ENCODE data around the gene CTNNA2.
"Not testable (repeated sequence)": the region's sequence is repeated elsewhere in the genome, so short reads cannot be mapped to it uniquely, and the experiment has no call there.

CTNNA2 gene

DNA sequence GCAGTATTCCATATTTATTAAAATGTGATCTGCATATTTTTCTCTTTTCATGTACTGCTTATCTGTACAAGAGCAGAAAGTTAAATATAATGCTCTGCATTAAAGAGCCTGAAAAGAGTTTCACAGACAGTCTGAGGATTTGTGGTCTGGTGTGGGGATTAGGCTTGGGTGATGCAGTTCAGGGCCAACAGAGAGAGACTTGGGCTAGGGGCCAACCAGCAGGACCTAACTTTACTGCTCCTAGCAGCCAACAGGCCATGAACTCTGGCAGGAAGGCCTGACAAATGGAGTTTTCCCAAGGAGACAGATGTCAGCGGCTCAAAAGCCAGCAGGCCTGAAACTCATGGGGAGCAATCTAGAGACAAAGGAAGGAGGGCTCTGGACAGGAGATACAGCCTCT lies 622.1 kb downstream of the CTNNA2 start:
- Mint-ChIP-seq H3K4me3 (no peak overlapping the region), H3K4me1 (peaks cover 12% of the 10 kb centered on the region), H3K36me3 (ENCODE audit: low read depth) (no peaks in the 10 kb centered on the region), H3K27me3 (ENCODE audit: low read depth) (no peaks in the 10 kb centered on the region), H3K27ac (peak overlapping the region; percentile 43 to 72 (median 44)), H3K9me3 (peaks cover 6% of the 10 kb centered on the region)
- TF ChIP-seq, protein P1, sequence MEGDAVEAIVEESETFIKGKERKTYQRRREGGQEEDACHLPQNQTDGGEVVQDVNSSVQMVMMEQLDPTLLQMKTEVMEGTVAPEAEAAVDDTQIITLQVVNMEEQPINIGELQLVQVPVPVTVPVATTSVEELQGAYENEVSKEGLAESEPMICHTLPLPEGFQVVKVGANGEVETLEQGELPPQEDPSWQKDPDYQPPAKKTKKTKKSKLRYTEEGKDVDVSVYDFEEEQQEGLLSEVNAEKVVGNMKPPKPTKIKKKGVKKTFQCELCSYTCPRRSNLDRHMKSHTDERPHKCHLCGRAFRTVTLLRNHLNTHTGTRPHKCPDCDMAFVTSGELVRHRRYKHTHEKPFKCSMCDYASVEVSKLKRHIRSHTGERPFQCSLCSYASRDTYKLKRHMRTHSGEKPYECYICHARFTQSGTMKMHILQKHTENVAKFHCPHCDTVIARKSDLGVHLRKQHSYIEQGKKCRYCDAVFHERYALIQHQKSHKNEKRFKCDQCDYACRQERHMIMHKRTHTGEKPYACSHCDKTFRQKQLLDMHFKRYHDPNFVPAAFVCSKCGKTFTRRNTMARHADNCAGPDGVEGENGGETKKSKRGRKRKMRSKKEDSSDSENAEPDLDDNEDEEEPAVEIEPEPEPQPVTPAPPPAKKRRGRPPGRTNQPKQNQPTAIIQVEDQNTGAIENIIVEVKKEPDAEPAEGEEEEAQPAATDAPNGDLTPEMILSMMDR (IDR thresholded peaks at IDR 0.05; ENCODE audit: unreplicated experiment in 3 of 3), result no peak

DNA sequence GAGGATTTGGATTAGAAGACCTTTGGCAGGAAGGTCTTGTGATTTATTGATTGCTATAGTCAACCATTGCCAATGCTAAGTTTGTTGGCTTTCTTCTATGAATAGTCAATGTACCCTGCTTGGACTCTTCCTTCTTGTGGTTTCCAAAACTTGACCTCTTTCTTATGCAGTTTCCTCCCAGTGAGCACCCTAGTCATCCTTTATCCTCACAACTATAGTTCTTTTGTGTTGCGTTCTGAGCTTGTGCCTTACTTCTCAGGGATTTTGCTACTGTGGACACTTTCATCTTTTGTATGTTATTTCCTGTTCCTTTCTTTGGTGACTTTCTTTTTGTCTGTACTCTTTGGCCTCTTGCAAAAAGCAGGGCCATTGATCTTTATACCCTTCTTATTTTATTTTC lies 623.5 kb downstream of the CTNNA2 start:
- no peak overlapping the region for H3K27ac Mint-ChIP-seq
- no peaks in the 10 kb centered on the region for H3K27me3 Mint-ChIP-seq (ENCODE audit: low read depth)

DNA sequence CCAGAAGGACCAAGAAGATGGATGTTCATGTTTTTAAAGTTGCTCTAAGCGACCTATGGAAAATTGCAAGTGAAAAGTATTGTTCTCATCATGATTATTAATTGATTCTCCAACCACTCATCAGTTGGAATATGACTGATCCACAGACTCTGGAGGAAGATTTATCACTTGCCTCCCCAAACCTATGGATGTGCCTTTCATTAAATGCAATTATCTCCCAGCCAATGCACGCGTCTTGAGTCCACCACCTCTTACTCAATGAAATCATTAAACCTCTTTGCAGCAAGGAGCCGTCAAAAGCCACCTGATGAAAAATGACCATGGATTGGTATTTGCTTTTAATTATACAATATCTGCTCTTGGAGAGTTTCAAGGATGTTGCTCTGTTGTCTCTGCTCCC lies 626.1 kb downstream of the CTNNA2 start:
- peaks cover 6% of the 10 kb centered on the region for H3K4me1 Mint-ChIP-seq
- H3K27ac Mint-ChIP-seq, result no peak overlapping the region
- H3K4me3 Mint-ChIP-seq, result no peak overlapping the region
- TF ChIP-seq, protein P1 (IDR thresholded peaks at IDR 0.05; ENCODE audit: unreplicated experiment in 3 of 3), result no peak
- H3K36me3 Mint-ChIP-seq (ENCODE audit: low read depth), result no peaks in the 10 kb centered on the region
- H3K27me3 Mint-ChIP-seq (ENCODE audit: low read depth), result peaks cover 4% of the 10 kb centered on the region
- peaks cover 4% of the 10 kb centered on the region for H3K9me3 Mint-ChIP-seq

More for the DNA sequence above, 623.5 kb downstream of the CTNNA2 start:
- peaks cover 6% of the 10 kb centered on the region for H3K4me1 Mint-ChIP-seq
- H3K9me3 Mint-ChIP-seq, result peaks cover 6% of the 10 kb centered on the region
- no peak overlapping the region for H3K4me3 Mint-ChIP-seq
- H3K36me3 Mint-ChIP-seq (ENCODE audit: low read depth), result no peaks in the 10 kb centered on the region
- TF ChIP-seq, protein P1 (IDR thresholded peaks at IDR 0.05; ENCODE audit: unreplicated experiment in 3 of 3), result no peak

DNA sequence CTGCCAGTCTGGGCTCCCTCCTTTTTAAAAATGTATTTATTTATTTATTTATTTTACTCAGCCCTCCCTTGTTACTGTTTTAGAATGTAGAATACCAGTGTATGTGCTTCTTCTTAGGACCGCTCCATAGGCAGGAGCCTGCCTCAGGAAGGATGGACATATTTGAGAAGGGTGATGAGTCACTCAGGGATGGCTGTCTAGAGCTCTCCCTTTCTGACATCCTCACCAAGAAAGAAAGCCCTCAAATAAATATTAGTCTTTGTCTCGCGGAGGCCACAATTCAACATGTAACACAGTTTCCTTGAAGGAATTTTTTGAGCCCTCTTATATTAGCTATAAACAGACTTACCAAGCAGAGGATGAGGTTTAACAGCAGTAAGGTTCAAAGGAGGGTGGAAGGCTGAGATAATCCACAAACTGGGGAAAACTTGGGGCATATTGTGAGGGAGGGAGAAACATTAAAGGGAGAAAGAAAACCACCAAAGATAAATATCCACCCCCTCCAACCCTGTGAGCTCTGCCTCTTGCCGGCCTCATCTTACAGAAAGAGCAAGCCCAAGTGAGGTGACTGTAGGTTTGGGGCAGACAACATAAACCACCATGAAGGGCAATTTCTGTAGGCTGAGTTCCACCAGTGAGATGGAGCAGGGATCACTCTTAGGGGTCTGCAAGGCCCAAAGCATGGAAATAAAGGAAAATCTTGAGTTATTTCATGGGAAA lies 628.3 kb downstream of the CTNNA2 start:
- Mint-ChIP-seq H3K4me3 (no peak overlapping the region), H3K4me1 (no peaks in the 10 kb centered on the region), H3K9me3 (peaks cover 4% of the 10 kb centered on the region), H3K27me3 (ENCODE audit: low read depth) (peaks cover 9% of the 10 kb centered on the region), H3K36me3 (ENCODE audit: low read depth) (no peaks in the 10 kb centered on the region), H3K27ac (no peak overlapping the region)
- TF ChIP-seq, protein P1 (IDR thresholded peaks at IDR 0.05; ENCODE audit: unreplicated experiment in 3 of 3), result no peak

DNA sequence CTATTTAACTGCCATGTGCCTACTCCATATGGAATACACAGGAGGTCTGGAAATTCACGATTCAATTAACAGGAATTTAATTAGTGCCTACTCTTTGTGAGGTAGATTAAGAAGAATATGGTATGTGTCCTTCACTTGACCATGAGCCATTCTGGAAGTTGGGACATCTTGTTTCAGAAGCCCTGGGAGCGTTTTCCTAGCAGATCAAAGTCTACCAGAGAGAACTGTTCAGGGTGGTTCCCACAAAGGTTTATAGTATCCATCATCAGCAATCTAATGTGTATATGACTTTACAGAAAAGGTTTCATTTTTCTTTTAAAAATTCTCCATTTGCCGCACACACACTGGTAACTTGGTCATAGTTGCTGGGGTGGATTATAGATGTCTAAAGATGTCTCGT lies 632.6 kb downstream of the CTNNA2 start:
- Mint-ChIP-seq H3K4me3 (no peak overlapping the region), H3K27ac (no peak overlapping the region), H3K27me3 (ENCODE audit: low read depth) (peaks cover 9% of the 10 kb centered on the region), H3K4me1 (no peaks in the 10 kb centered on the region), H3K36me3 (ENCODE audit: low read depth) (no peaks in the 10 kb centered on the region), H3K9me3 (no peaks in the 10 kb centered on the region)
- TF ChIP-seq, protein P1 (IDR thresholded peaks at IDR 0.05; ENCODE audit: unreplicated experiment in 3 of 3), result no peak

DNA sequence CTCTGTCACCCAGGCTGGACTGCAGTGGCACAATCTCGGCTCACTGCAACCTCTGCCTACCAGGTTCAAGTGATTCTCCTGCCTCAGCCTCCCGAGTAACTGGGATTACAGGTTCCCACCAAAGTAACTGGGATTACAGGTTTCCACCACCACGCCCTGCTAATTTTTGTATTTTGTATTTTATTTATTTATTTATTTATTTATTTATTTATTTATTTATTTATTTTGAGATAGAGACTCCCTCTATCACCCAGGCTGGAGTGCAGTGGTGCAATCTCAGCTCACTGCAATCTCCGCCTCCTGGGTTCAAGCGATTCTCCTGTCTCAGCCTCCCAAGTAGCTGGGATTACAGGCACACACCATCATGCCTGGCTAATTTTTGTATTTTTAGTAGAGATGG lies 633.9 kb downstream of the CTNNA2 start:
- H3K36me3 Mint-ChIP-seq (ENCODE audit: low read depth); H3K27me3 Mint-ChIP-seq (ENCODE audit: low read depth); H3K27ac Mint-ChIP-seq; H3K4me3 Mint-ChIP-seq; H3K4me1 Mint-ChIP-seq; H3K9me3 Mint-ChIP-seq: not testable (repeated sequence)

All from nephron (organoid).